ENCODE data around the gene CGN.

Gene CGN

GRCh38 chr1:151581921-151582320 lies 70.7 kb downstream of the CGN start:
- H2BK15ac ChIP-seq (ENCODE audit: low read depth, poor library complexity, severe bottlenecking), result no peak overlapping the region
- peaks cover 15 to 35% of the 10 kb centered on the region in 2 experiments for H3K36me3 ChIP-seq (ENCODE audit: control insufficient read depth in 1 of 2, insufficient read depth in 2 of 2, low read depth in 1 of 2, low read length in 2 of 2)
- H3K4me3 ChIP-seq (ENCODE audit: insufficient read depth in 1 of 2, low read depth in 1 of 2, low read length in 2 of 2), result no peak overlapping the region
- H3K27me3 ChIP-seq (ENCODE audit: control insufficient read depth in 1 of 2, insufficient read depth in 1 of 2, low read length in 2 of 2), result no peaks in the 10 kb centered on the region
- no peak overlapping the region for H3K23ac ChIP-seq (ENCODE audit: low read length in 2 of 2)
- no peak overlapping the region for H3K4me2 ChIP-seq (ENCODE audit: low read length, poor library complexity, severe bottlenecking)
- no peak for DNase-seq
- no peak overlapping the region for H2AFZ ChIP-seq (ENCODE audit: low read depth, low read length)
- no peak overlapping the region for H3K4ac ChIP-seq (ENCODE audit: low read depth in 1 of 2, low read length in 2 of 2)
- 90% methylated on average over 1 of the region's 1 CpG for WGBS
- no peak overlapping the region for H2BK120ac ChIP-seq (ENCODE audit: low read depth, low read length)
- no peak overlapping the region for H2BK12ac ChIP-seq (ENCODE audit: low read length in 2 of 2)
- no peak overlapping the region for H2AK5ac ChIP-seq (ENCODE audit: low read length, severe bottlenecking)
- H2BK5ac ChIP-seq (ENCODE audit: low read depth, low read length, poor library complexity, severe bottlenecking), result no peak overlapping the region
- H3K79me1 ChIP-seq (replicated peaks; ENCODE audit: low read length, poor library complexity, severe bottlenecking), result peaks cover 2% of the 10 kb centered on the region
- H3K9me3 ChIP-seq (ENCODE audit: control insufficient read depth, low read length), result no peaks in the 10 kb centered on the region
- H3K27ac ChIP-seq (ENCODE audit: low read length, poor library complexity, severe bottlenecking), result peak overlapping the region; percentile 13
- H3K14ac ChIP-seq (ENCODE audit: low read length in 2 of 2), result no peak overlapping the region
- no peak overlapping the region for H3K18ac ChIP-seq (ENCODE audit: low read depth in 1 of 2, low read length in 2 of 2)
- H4K91ac ChIP-seq (ENCODE audit: low read length), result no peak overlapping the region
- peaks cover 17% of the 10 kb centered on the region for H3K4me1 ChIP-seq (ENCODE audit: control insufficient read depth, insufficient read depth, low read depth, low read length)
- H3K9ac ChIP-seq (ENCODE audit: low read length), result no peak overlapping the region
- H4K8ac ChIP-seq (ENCODE audit: low read length), result no peak overlapping the region

GRCh38 chr1:151583796-151584195 lies 72.6 kb downstream of the CGN start:
- H3K23ac ChIP-seq (ENCODE audit: low read length in 2 of 2), result no peak overlapping the region
- no peak overlapping the region for H2BK5ac ChIP-seq (ENCODE audit: low read depth, low read length, poor library complexity, severe bottlenecking)
- H3K36me3 ChIP-seq (ENCODE audit: control insufficient read depth in 1 of 2, insufficient read depth in 2 of 2, low read depth in 1 of 2, low read length in 2 of 2), result peaks cover 15 to 25% of the 10 kb centered on the region in 2 experiments
- no peak overlapping the region for H2BK120ac ChIP-seq (ENCODE audit: low read depth, low read length)
- no peak overlapping the region for H3K4me3 ChIP-seq (ENCODE audit: insufficient read depth in 1 of 2, low read depth in 1 of 2, low read length in 2 of 2)
- H3K18ac ChIP-seq (ENCODE audit: low read depth in 1 of 2, low read length in 2 of 2), result no peak overlapping the region
- no peak overlapping the region for H4K8ac ChIP-seq (ENCODE audit: low read length)
- H2BK12ac ChIP-seq (ENCODE audit: low read length in 2 of 2), result no peak overlapping the region
- no peaks in the 10 kb centered on the region for H3K9me3 ChIP-seq (ENCODE audit: control insufficient read depth, low read length)
- 94% methylated on average over 2 of the region's 2 CpGs for WGBS
- H3K14ac ChIP-seq (ENCODE audit: low read length in 2 of 2), result no peak overlapping the region
- no peak overlapping the region for H2AFZ ChIP-seq (ENCODE audit: low read depth, low read length)
- no peak for DNase-seq
- H3K4ac ChIP-seq (ENCODE audit: low read depth in 1 of 2, low read length in 2 of 2), result no peak overlapping the region
- peaks cover 17% of the 10 kb centered on the region for H3K4me1 ChIP-seq (ENCODE audit: control insufficient read depth, insufficient read depth, low read depth, low read length)
- H3K9ac ChIP-seq (ENCODE audit: low read length), result no peak overlapping the region
- no peak overlapping the region for H2BK15ac ChIP-seq (ENCODE audit: low read depth, poor library complexity, severe bottlenecking)
- H3K27me3 ChIP-seq (ENCODE audit: control insufficient read depth in 1 of 2, insufficient read depth in 1 of 2, low read length in 2 of 2), result no peaks in the 10 kb centered on the region
- no peaks in the 10 kb centered on the region for H3K79me1 ChIP-seq (replicated peaks; ENCODE audit: low read length, poor library complexity, severe bottlenecking)
- no peak overlapping the region for H4K91ac ChIP-seq (ENCODE audit: low read length)
- peak overlapping the region; percentile 6 for H3K27ac ChIP-seq (ENCODE audit: low read length, poor library complexity, severe bottlenecking)
- peak overlapping the region; percentile 45 for H2AK5ac ChIP-seq (ENCODE audit: low read length, severe bottlenecking)
- no peak overlapping the region for H3K4me2 ChIP-seq (ENCODE audit: low read length, poor library complexity, severe bottlenecking)

- peaks cover 17% of the 10 kb centered on the region for H3K4me1 ChIP-seq (ENCODE audit: control insufficient read depth, insufficient read depth, low read depth, low read length)
- no peak overlapping the region for H2BK12ac ChIP-seq (ENCODE audit: low read length in 2 of 2)
- no peaks in the 10 kb centered on the region for H3K9me3 ChIP-seq (ENCODE audit: control insufficient read depth, low read length)
- H3K27me3 ChIP-seq (ENCODE audit: control insufficient read depth in 1 of 2, insufficient read depth in 1 of 2, low read length in 2 of 2), result no peaks in the 10 kb centered on the region
- 72% methylated on average over 6 of the region's 6 CpGs for WGBS
- no peak overlapping the region for H3K23ac ChIP-seq (ENCODE audit: low read length in 2 of 2)
- H3K4ac ChIP-seq (ENCODE audit: low read depth in 1 of 2, low read length in 2 of 2), result no peak overlapping the region
- no peak overlapping the region for H4K8ac ChIP-seq (ENCODE audit: low read length)
- no peak overlapping the region for H3K9ac ChIP-seq (ENCODE audit: low read length)
- H4K91ac ChIP-seq (ENCODE audit: low read length), result no peak overlapping the region
- no peak overlapping the region for H2BK5ac ChIP-seq (ENCODE audit: low read depth, low read length, poor library complexity, severe bottlenecking)
- no peak overlapping the region for H3K14ac ChIP-seq (ENCODE audit: low read length in 2 of 2)
- no peak overlapping the region for H3K18ac ChIP-seq (ENCODE audit: low read depth in 1 of 2, low read length in 2 of 2)
- H3K79me1 ChIP-seq (replicated peaks; ENCODE audit: low read length, poor library complexity, severe bottlenecking), result no peaks in the 10 kb centered on the region
- peak overlapping the region; percentile 90 for H2AK5ac ChIP-seq (ENCODE audit: low read length, severe bottlenecking)
- H2AFZ ChIP-seq (ENCODE audit: low read depth, low read length), result no peak overlapping the region
- H3K4me2 ChIP-seq (ENCODE audit: low read length, poor library complexity, severe bottlenecking), result no peak overlapping the region
- peaks cover 15 to 25% of the 10 kb centered on the region in 2 experiments for H3K36me3 ChIP-seq (ENCODE audit: control insufficient read depth in 1 of 2, insufficient read depth in 2 of 2, low read depth in 1 of 2, low read length in 2 of 2)
- no peak overlapping the region for H3K4me3 ChIP-seq (ENCODE audit: insufficient read depth in 1 of 2, low read depth in 1 of 2, low read length in 2 of 2)
- DNase-seq, result no peak
- peak overlapping the region; percentile 93 for H3K27ac ChIP-seq (ENCODE audit: low read length, poor library complexity, severe bottlenecking)
- peak overlapping the region; percentile 78 for H2BK15ac ChIP-seq (ENCODE audit: low read depth, poor library complexity, severe bottlenecking)
- no peak overlapping the region for H2BK120ac ChIP-seq (ENCODE audit: low read depth, low read length)
These were observed 73.1 kb downstream of the CGN start for GRCh38 chr1:151584278-151584677.

- Histone ChIP-seq H2BK12ac (ENCODE audit: low read length in 2 of 2) (no peak overlapping the region), H2BK120ac (ENCODE audit: low read depth, low read length) (no peak overlapping the region), H2AK5ac (ENCODE audit: low read length, severe bottlenecking) (peak overlapping the region; percentile 90), H3K4ac (ENCODE audit: low read depth in 1 of 2, low read length in 2 of 2) (no peak overlapping the region), H2AFZ (ENCODE audit: low read depth, low read length) (no peak overlapping the region), H3K27me3 (ENCODE audit: control insufficient read depth in 1 of 2, insufficient read depth in 1 of 2, low read length in 2 of 2) (no peaks in the 10 kb centered on the region), H3K23ac (ENCODE audit: low read length in 2 of 2) (no peak overlapping the region), H3K4me2 (ENCODE audit: low read length, poor library complexity, severe bottlenecking) (no peak overlapping the region), H2BK15ac (ENCODE audit: low read depth, poor library complexity, severe bottlenecking) (no peak overlapping the region), H3K27ac (ENCODE audit: low read length, poor library complexity, severe bottlenecking) (peak overlapping the region; percentile 93), H3K18ac (ENCODE audit: low read depth in 1 of 2, low read length in 2 of 2) (no peak overlapping the region), H3K79me1 (replicated peaks; ENCODE audit: low read length, poor library complexity, severe bottlenecking) (no peaks in the 10 kb centered on the region), H3K4me1 (ENCODE audit: control insufficient read depth, insufficient read depth, low read depth, low read length) (peaks cover 14% of the 10 kb centered on the region), H4K8ac (ENCODE audit: low read length) (no peak overlapping the region), H2BK5ac (ENCODE audit: low read depth, low read length, poor library complexity, severe bottlenecking) (no peak overlapping the region), H3K9ac (ENCODE audit: low read length) (no peak overlapping the region), H3K4me3 (ENCODE audit: insufficient read depth in 1 of 2, low read depth in 1 of 2, low read length in 2 of 2) (no peak overlapping the region), H3K9me3 (ENCODE audit: control insufficient read depth, low read length) (no peaks in the 10 kb centered on the region), H3K36me3 (ENCODE audit: control insufficient read depth in 1 of 2, insufficient read depth in 2 of 2, low read depth in 1 of 2, low read length in 2 of 2) (peaks cover 15 to 20% of the 10 kb centered on the region in 2 experiments), H4K91ac (ENCODE audit: low read length) (no peak overlapping the region), H3K14ac (ENCODE audit: low read length in 2 of 2) (no peak overlapping the region)
- WGBS, result 83% methylated on average over 7 of the region's 7 CpGs
- no peak for DNase-seq
These were observed 73.6 kb downstream of the CGN start for GRCh38 chr1:151584780-151585179.

All from mesenchymal stem cell (in vitro differentiated cells and primary cell).